ENCODE results near the gene KAZN. TPM values are rescaled to one million over a fixed set of nuclear protein-coding genes. Genes with fewer than 3 reads are reported as not detected.

The KAZN gene
- total and polyA plus RNA-seq, 8 donors, result 11.1 to 37.5 (median 30.2) TPM

- Histone ChIP-seq H3K36me3 (no peaks in the 10 kb centered on the region), H3K27ac (no peak overlapping the region), H3K9me3 (peaks cover 0 to 6% of the 10 kb centered on the region in 2 donors), H3K4me1 (no peaks in the 10 kb centered on the region), H3K27me3 (peaks cover 0 to 16% of the 10 kb centered on the region in 2 donors), H3K4me3 (no peak overlapping the region)
- ATAC-seq, result no peak
- intact Hi-C loops (cut with DNase I), result no loop called here
- TF ChIP-seq CTCF (IDR thresholded peaks at IDR 0.05), result no peak
- DNase-seq, result no peak
Observed at GRCh38 chr1:14686701-14687100, 88.2 kb downstream of the KAZN start.

GRCh38 chr1:14687147-14687546, 88.7 kb downstream of the KAZN start:
- H3K36me3 ChIP-seq, result no peaks in the 10 kb centered on the region
- H3K4me1 ChIP-seq, result no peaks in the 10 kb centered on the region
- intact Hi-C loops (cut with DNase I), result no loop called here
- DNase-seq (no peak), ATAC-seq (no peak)
- peaks cover 0 to 6% of the 10 kb centered on the region in 2 donors for H3K9me3 ChIP-seq
- no peak overlapping the region for H3K4me3 ChIP-seq
- TF ChIP-seq CTCF (IDR thresholded peaks at IDR 0.05), result no peak
- peaks cover 0 to 16% of the 10 kb centered on the region in 2 donors for H3K27me3 ChIP-seq
- no peak overlapping the region for H3K27ac ChIP-seq

GRCh38 chr1:14689996-14690615, 91.6 kb downstream of the KAZN start:
- Histone ChIP-seq H3K27me3 (peaks cover 0 to 7% of the 10 kb centered on the region in 2 donors), H3K4me1 (no peaks in the 10 kb centered on the region), H3K27ac (no peak overlapping the region), H3K9me3 (no peaks in the 10 kb centered on the region), H3K36me3 (no peaks in the 10 kb centered on the region), H3K4me3 (no peak overlapping the region)
- no peak for DNase-seq
- no peak for TF ChIP-seq CTCF (IDR thresholded peaks at IDR 0.05)
- ATAC-seq, result no peak
- intact Hi-C loops (cut with DNase I), result no loop called here

GRCh38 chr1:14693949-14694348, 95.5 kb downstream of the KAZN start:
- DNase-seq, result no peak
- no peaks in the 10 kb centered on the region for H3K9me3 ChIP-seq

GRCh38 chr1:14694589-14694988, 96.1 kb downstream of the KAZN start:
- no peak for DNase-seq
- ATAC-seq, result no peak
- TF ChIP-seq CTCF (IDR thresholded peaks at IDR 0.05), result no peak
- H3K27ac ChIP-seq, result no peak overlapping the region
- no peak overlapping the region for H3K4me3 ChIP-seq
- intact Hi-C loops (cut with DNase I), result no loop called here
- no peaks in the 10 kb centered on the region for H3K4me1 ChIP-seq
- peaks cover 0 to 7% of the 10 kb centered on the region in 2 donors for H3K27me3 ChIP-seq
- no peaks in the 10 kb centered on the region for H3K36me3 ChIP-seq
- no peaks in the 10 kb centered on the region for H3K9me3 ChIP-seq

More at GRCh38 chr1:14693949-14694348, 95.5 kb downstream of the KAZN start:
- TF ChIP-seq CTCF (IDR thresholded peaks at IDR 0.05), result no peak
- Histone ChIP-seq H3K36me3 (no peaks in the 10 kb centered on the region), H3K4me1 (no peaks in the 10 kb centered on the region), H3K27ac (no peak overlapping the region), H3K27me3 (peaks cover 0 to 7% of the 10 kb centered on the region in 2 donors), H3K4me3 (no peak overlapping the region)
- intact Hi-C loops (cut with DNase I), result no loop called here
- peak; percentile 12 for ATAC-seq

Measured in left lung (tissue), 10 donors.